Mesenchymal stem cell (in vitro differentiated cells and primary cell): ENCODE data around the gene USP5.
A peak's percentile ranks its signal among the peaks of the same experiment; 100 is the strongest.

ENCODE experiments used
- DNase-seq: peaks from one replicate; pipeline ENCODE4 v3.0.0-alpha.2; 2013
- H2AFZ ChIP-seq: one replicate; pipeline ENCODE4 v1.6.1; 2013; ENCODE audit warnings: low read depth, mild to moderate bottlenecking, control low read depth, inconsistent platforms, low read length, moderate library complexity
- H2AK5ac ChIP-seq: 2 replicates; pipeline ENCODE4 v1.6.1; 2013; ENCODE audit warnings: low read length, moderate library complexity, mild to moderate bottlenecking, inconsistent platforms; ENCODE audit not compliant: severe bottlenecking
- H2BK120ac ChIP-seq: one replicate; pipeline ENCODE4 v1.6.1; 2013; ENCODE audit warnings: low read depth, mild to moderate bottlenecking, inconsistent platforms, low read length, moderate library complexity
- H2BK12ac ChIP-seq, 2 experiments: one replicate each; pipeline ENCODE4 v1.6.1; 2013; ENCODE audit warnings: inconsistent platforms in 2 of 2, low read length in 2 of 2, mild to moderate bottlenecking in 2 of 2, moderate library complexity in 2 of 2, control low read depth in 1 of 2
- H2BK15ac ChIP-seq: one replicate; pipeline ENCODE4 v1.6.1; 2013; ENCODE audit warnings: mild to moderate bottlenecking, low read depth, inconsistent platforms; ENCODE audit not compliant: poor library complexity, severe bottlenecking
- H2BK5ac ChIP-seq: 2 replicates; pipeline ENCODE4 v1.6.1; 2013; ENCODE audit warnings: low read depth, mild to moderate bottlenecking, low read length, control low read depth, inconsistent platforms; ENCODE audit not compliant: poor library complexity, severe bottlenecking
- H3K14ac ChIP-seq, 2 experiments: one replicate each; pipeline ENCODE4 v1.6.1; 2013; ENCODE audit warnings: inconsistent platforms in 2 of 2, low read length in 2 of 2, control low read depth in 1 of 2, mild to moderate bottlenecking in 1 of 2, moderate library complexity in 1 of 2
- H3K18ac ChIP-seq, 2 experiments: one replicate each; pipeline ENCODE4 v1.6.1; 2013; ENCODE audit warnings: inconsistent platforms in 2 of 2, low read length in 2 of 2, control low read depth in 1 of 2, low read depth in 1 of 2, mild to moderate bottlenecking in 1 of 2
- H3K23ac ChIP-seq, 2 experiments: one replicate each; pipeline ENCODE4 v1.6.1; 2013; ENCODE audit warnings: inconsistent platforms in 2 of 2, low read length in 2 of 2, mild to moderate bottlenecking in 2 of 2, moderate library complexity in 2 of 2, control low read depth in 1 of 2
- H3K27ac ChIP-seq: 2 replicates; pipeline ENCODE4 v1.5.1; 2013; ENCODE audit warnings: mild to moderate bottlenecking, moderate library complexity, low read length, control low read depth, inconsistent platforms; ENCODE audit not compliant: poor library complexity, severe bottlenecking
- H3K27me3 ChIP-seq, 2 experiments: 2 replicates each; pipeline versions ENCODE4 v1.6.1 to v1.7.0; 2013; ENCODE audit warnings: low read length in 2 of 2, mild to moderate bottlenecking in 2 of 2, moderate library complexity in 2 of 2, control low read depth in 1 of 2, inconsistent platforms in 1 of 2; ENCODE audit not compliant: control insufficient read depth in 1 of 2, insufficient read depth in 1 of 2
- H3K36me3 ChIP-seq, 2 experiments: 2 replicates each; pipeline versions ENCODE4 v1.6.1 to v1.7.0; 2013; ENCODE audit warnings: low read length in 2 of 2, control low read depth in 1 of 2, inconsistent platforms in 1 of 2, low read depth in 1 of 2, mild to moderate bottlenecking in 1 of 2; ENCODE audit not compliant: insufficient read depth in 2 of 2, control insufficient read depth in 1 of 2
- H3K4ac ChIP-seq, 2 experiments: one replicate each; pipeline ENCODE4 v1.6.1; 2013; ENCODE audit warnings: inconsistent platforms in 2 of 2, low read length in 2 of 2, mild to moderate bottlenecking in 2 of 2, moderate library complexity in 2 of 2, control low read depth in 1 of 2, low read depth in 1 of 2
- H3K4me1 ChIP-seq: 2 replicates; pipeline ENCODE4 v1.6.1; 2013; ENCODE audit warnings: low read depth, low read length, control low read depth; ENCODE audit not compliant: control insufficient read depth, insufficient read depth
- H3K4me2 ChIP-seq: 2 replicates; pipeline ENCODE4 v1.6.1; 2013; ENCODE audit warnings: low read length, mild to moderate bottlenecking, inconsistent platforms; ENCODE audit not compliant: poor library complexity, severe bottlenecking
- H3K4me3 ChIP-seq, 2 experiments: 2 replicates each; pipeline versions ENCODE4 v1.5.1 to v1.7.0; 2013; ENCODE audit warnings: low read length in 2 of 2, mild to moderate bottlenecking in 2 of 2, control low read depth in 1 of 2, low read depth in 1 of 2; ENCODE audit not compliant: insufficient read depth in 1 of 2
- H3K79me1 ChIP-seq: replicated peaks from 2 replicates; pipeline ENCODE4 v1.6.1; 2013; ENCODE audit warnings: mild to moderate bottlenecking, control low read depth, low read length, inconsistent platforms; ENCODE audit not compliant: poor library complexity, severe bottlenecking
- H3K9ac ChIP-seq: 2 replicates; pipeline ENCODE4 v1.7.0; 2013; ENCODE audit warnings: mild to moderate bottlenecking, low read length, moderate library complexity
- H3K9me3 ChIP-seq: 2 replicates; pipeline ENCODE4 v1.7.0; 2013; ENCODE audit warnings: mild to moderate bottlenecking, low read length; ENCODE audit not compliant: control insufficient read depth
- H4K8ac ChIP-seq: one replicate; pipeline ENCODE4 v1.6.1; 2013; ENCODE audit warnings: inconsistent platforms, mild to moderate bottlenecking, low read length, moderate library complexity
- H4K91ac ChIP-seq: one replicate; pipeline ENCODE4 v1.6.1; 2013; ENCODE audit warnings: mild to moderate bottlenecking, low read length, inconsistent platforms
- WGBS: methylation state at CpG from one replicate; pipeline ENCODE4 v1.1.7; 2013; ENCODE audit warnings: mixed read lengths; 5-methylcytosine and 5-hydroxymethylcytosine counted together

USP5 gene

DNA sequence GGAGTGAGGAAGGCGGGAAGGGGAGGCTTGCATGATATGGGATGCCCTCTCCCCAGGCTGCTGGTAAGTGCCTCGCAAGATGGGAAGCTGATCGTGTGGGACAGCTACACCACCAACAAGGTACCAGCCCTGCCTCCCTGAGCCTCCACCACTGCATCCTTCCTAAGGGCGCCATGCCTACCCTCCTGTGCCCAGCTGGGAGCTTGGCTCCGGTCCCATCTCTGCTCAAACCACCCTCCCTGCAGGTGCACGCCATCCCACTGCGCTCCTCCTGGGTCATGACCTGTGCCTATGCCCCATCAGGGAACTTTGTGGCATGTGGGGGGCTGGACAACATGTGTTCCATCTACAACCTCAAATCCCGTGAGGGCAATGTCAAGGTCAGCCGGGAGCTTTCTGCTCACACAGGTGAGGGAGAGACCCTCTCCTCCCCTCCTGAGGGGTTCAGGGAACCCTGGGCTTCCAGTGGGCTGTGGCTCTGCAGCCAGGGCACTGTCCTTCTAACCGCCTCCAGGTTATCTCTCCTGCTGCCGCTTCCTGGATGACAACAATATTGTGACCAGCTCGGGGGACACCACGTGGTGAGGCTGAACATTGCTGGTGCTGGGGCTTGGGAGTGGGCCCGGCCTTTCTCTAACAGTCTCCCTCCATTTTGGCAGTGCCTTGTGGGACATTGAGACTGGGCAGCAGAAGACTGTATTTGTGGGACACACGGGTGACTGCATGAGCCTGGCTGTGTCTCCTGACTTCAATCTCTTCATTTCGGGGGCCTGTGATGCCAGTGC lies 8.6 kb upstream of the USP5 start:
- Histone ChIP-seq H2BK12ac (no peak overlapping the region), H3K27ac (no peak overlapping the region), H3K4ac (no peak overlapping the region), H2BK120ac (no peak overlapping the region), H3K18ac (no peak overlapping the region), H2BK5ac (no peak overlapping the region), H3K4me1 (no peaks in the 10 kb centered on the region), H2AK5ac (no peak overlapping the region), H2AFZ (no peak overlapping the region), H3K27me3 (no peaks in the 10 kb centered on the region), H3K9me3 (no peaks in the 10 kb centered on the region), H2BK15ac (no peak overlapping the region), H3K4me2 (no peak overlapping the region), H3K23ac (no peak overlapping the region), H4K8ac (no peak overlapping the region), H3K36me3 (peaks cover 78 to 86% of the 10 kb centered on the region in 2 experiments), H3K79me1 (peaks cover 15% of the 10 kb centered on the region), H3K4me3 (no peak overlapping the region), H4K91ac (peak overlapping the region; percentile 41), H3K9ac (no peak overlapping the region), H3K14ac (no peak overlapping the region)
- 84% methylated on average over 16 of the region's 16 CpGs for WGBS
- no peak for DNase-seq

DNA sequence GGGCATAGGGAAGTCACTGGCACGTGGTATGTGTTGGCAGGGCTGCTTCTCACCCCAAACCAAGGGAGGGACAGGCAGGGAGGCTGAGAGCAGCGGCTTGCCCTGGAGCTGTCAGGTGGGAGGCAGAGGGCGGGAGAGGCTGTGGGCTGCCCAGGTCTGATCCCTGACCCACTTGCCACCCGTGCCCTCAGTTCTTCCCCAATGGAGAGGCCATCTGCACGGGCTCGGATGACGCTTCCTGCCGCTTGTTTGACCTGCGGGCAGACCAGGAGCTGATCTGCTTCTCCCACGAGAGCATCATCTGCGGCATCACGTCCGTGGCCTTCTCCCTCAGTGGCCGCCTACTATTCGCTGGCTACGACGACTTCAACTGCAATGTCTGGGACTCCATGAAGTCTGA lies 6.6 kb upstream of the USP5 start:
- H3K27ac ChIP-seq, result no peak overlapping the region
- H3K23ac ChIP-seq, result no peak overlapping the region
- peaks cover 75 to 81% of the 10 kb centered on the region in 2 experiments for H3K36me3 ChIP-seq
- no peak overlapping the region for H4K91ac ChIP-seq
- no peak overlapping the region for H3K4ac ChIP-seq
- 94% methylated on average over 17 of the region's 17 CpGs for WGBS
- H2BK15ac ChIP-seq, result no peak overlapping the region
- H2BK5ac ChIP-seq, result no peak overlapping the region
- no peak overlapping the region for H2BK12ac ChIP-seq
- peaks cover 18% of the 10 kb centered on the region for H3K79me1 ChIP-seq
- H3K4me2 ChIP-seq, result no peak overlapping the region
- DNase-seq, result no peak
- no peak overlapping the region for H4K8ac ChIP-seq
- no peak overlapping the region for H3K14ac ChIP-seq
- no peak overlapping the region for H3K18ac ChIP-seq
- H3K9ac ChIP-seq, result no peak overlapping the region
- no peaks in the 10 kb centered on the region for H3K27me3 ChIP-seq
- H2AFZ ChIP-seq, result no peak overlapping the region
- no peak overlapping the region for H2AK5ac ChIP-seq
- H3K4me3 ChIP-seq, result no peak overlapping the region
- peaks cover 3% of the 10 kb centered on the region for H3K4me1 ChIP-seq
- H2BK120ac ChIP-seq, result no peak overlapping the region
- H3K9me3 ChIP-seq, result no peaks in the 10 kb centered on the region

DNA sequence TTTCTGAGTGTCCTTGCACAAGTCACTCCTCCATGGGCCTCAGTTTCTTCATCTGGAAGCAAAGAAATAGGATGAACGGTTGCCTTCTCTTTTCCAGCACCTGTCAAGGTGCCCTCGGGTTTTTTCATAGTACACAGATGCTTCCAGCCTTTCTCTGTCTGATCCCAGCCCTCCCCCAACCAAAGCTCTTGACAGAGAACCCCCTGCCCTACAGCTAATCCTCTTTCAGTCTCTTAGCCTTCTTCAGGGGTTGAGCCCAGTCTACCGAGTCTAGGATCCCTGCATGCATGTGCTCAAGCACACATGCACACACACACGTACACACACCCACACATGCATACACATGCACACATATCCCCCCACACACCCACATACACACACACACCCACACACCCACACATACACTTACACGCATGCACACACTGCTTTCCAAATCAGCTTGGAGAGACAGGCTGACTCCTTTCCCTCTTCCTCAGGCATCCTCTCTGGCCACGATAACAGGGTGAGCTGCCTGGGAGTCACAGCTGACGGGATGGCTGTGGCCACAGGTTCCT lies 5.6 kb upstream of the USP5 start:
- no peak overlapping the region for H2BK120ac ChIP-seq
- H2BK12ac ChIP-seq, result no peak overlapping the region
- H2BK15ac ChIP-seq, result no peak overlapping the region
- no peak overlapping the region for H4K91ac ChIP-seq
- H3K4me1 ChIP-seq, result peaks cover 8% of the 10 kb centered on the region
- H3K9ac ChIP-seq, result no peak overlapping the region
- no peak overlapping the region for H3K27ac ChIP-seq
- H2BK5ac ChIP-seq, result no peak overlapping the region
- H3K4ac ChIP-seq, result no peak overlapping the region
- H3K79me1 ChIP-seq, result peaks cover 20% of the 10 kb centered on the region
- H2AK5ac ChIP-seq, result no peak overlapping the region
- no peak overlapping the region for H3K18ac ChIP-seq
- no peak overlapping the region for H3K4me2 ChIP-seq
- H3K4me3 ChIP-seq, result no peak overlapping the region
- H3K27me3 ChIP-seq, result no peaks in the 10 kb centered on the region
- H3K9me3 ChIP-seq, result no peaks in the 10 kb centered on the region
- no peak overlapping the region for H2AFZ ChIP-seq
- peaks cover 65 to 81% of the 10 kb centered on the region in 2 experiments for H3K36me3 ChIP-seq
- no peak overlapping the region for H3K23ac ChIP-seq
- H4K8ac ChIP-seq, result no peak overlapping the region
- no peak overlapping the region for H3K14ac ChIP-seq
- 93% methylated on average over 7 of the region's 7 CpGs for whole genome bisulfite sequencing
- no peak for DNase-seq

DNA sequence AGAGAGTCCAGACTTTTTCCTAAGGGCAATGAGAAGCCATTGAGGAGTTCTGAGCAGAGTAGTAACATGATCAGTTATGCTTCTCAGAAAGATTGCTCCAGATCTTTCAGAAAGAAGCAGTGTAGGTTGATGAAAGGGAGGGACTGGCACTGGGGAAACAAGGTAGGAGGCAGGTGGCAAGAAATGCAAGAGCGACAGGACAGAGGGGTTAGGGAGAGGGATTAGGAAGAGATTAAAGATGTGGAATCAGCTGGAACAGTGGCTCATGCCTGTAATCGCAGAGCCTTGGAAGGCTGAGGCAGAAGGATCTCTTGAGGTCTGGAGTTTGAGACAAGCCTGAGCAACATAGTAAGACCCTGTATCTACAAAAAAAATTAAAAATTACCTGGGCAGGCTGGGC lies 4.3 kb upstream of the USP5 start:
- no peaks in the 10 kb centered on the region for H3K9me3 ChIP-seq
- H3K4me1 ChIP-seq, result peaks cover 8% of the 10 kb centered on the region
- no peak overlapping the region for H3K23ac ChIP-seq
- no peak overlapping the region for H4K8ac ChIP-seq
- no peak overlapping the region for H3K14ac ChIP-seq
- H2BK5ac ChIP-seq, result no peak overlapping the region
- no peaks in the 10 kb centered on the region for H3K27me3 ChIP-seq
- no peak overlapping the region for H2AFZ ChIP-seq
- no peak overlapping the region for H4K91ac ChIP-seq
- no peak for DNase-seq
- H2BK120ac ChIP-seq, result no peak overlapping the region
- no peak overlapping the region for H2BK12ac ChIP-seq
- H3K27ac ChIP-seq, result no peak overlapping the region
- H3K36me3 ChIP-seq, result peaks cover 58 to 69% of the 10 kb centered on the region in 2 experiments
- no peak overlapping the region for H3K4ac ChIP-seq
- no peak overlapping the region for H2AK5ac ChIP-seq
- H3K4me3 ChIP-seq, result no peak overlapping the region
- H2BK15ac ChIP-seq, result no peak overlapping the region
- H3K9ac ChIP-seq, result no peak overlapping the region
- WGBS, result 96% methylated on average over 2 of the region's 2 CpGs
- H3K79me1 ChIP-seq, result peaks cover 20% of the 10 kb centered on the region
- no peak overlapping the region for H3K4me2 ChIP-seq
- H3K18ac ChIP-seq, result no peak overlapping the region
